GM18868 (cell line): ENCODE results near the gene ACSL5.

Experiments
- ATAC-seq: cut with Tn5 transposase; IDR thresholded peaks from one replicate; pipeline ENCODE4 v1.9.1; 2021; ENCODE audit warnings: mild to moderate bottlenecking, moderate library complexity; ENCODE audit not compliant: unreplicated experiment

ACSL5 gene

GRCh38 chr10:112373912-112374338 is at the start of gene ACSL5:
TSS of gene ACSL5 (plus strand) at chr10:112374116. CDS start at chr10:112394947, 20,831 bp downstream.
- no peak for ATAC-seq

- no peak for ATAC-seq
These were observed 46.2 kb upstream of the ACSL5 start for GRCh38 chr10:112327678-112328077.

GRCh38 chr10:112330162-112330561 is 43.8 kb upstream of the ACSL5 start:
- no peak for ATAC-seq

GRCh38 chr10:112330607-112331160 is 43.2 kb upstream of the ACSL5 start:
- no peak for ATAC-seq

- ATAC-seq: no peak
These were observed 41.9 kb upstream of the ACSL5 start for GRCh38 chr10:112332022-112332421.

GRCh38 chr10:112332509-112333228 is 41.2 kb upstream of the ACSL5 start:
- ATAC-seq: no peak

GRCh38 chr10:112333452-112333851 is 40.5 kb upstream of the ACSL5 start:
- no peak for ATAC-seq

- ATAC-seq: no peak
These were observed 38.6 kb upstream of the ACSL5 start for GRCh38 chr10:112335111-112335867.

GRCh38 chr10:112335868-112336265 is 38.0 kb upstream of the ACSL5 start:
- ATAC-seq: no peak

- no peak for ATAC-seq
These were observed 37.2 kb upstream of the ACSL5 start for GRCh38 chr10:112336556-112337201.

GRCh38 chr10:112338957-112339356 is 35.0 kb upstream of the ACSL5 start:
- ATAC-seq: no peak

- no peak for ATAC-seq
These were observed 33.3 kb upstream of the ACSL5 start for GRCh38 chr10:112340601-112341000.

GRCh38 chr10:112343056-112343806 is 30.7 kb upstream of the ACSL5 start:
- no peak for ATAC-seq

- no peak for ATAC-seq
These were observed 29.7 kb upstream of the ACSL5 start for GRCh38 chr10:112344261-112344660.

- no peak for ATAC-seq
These were observed 28.7 kb upstream of the ACSL5 start for GRCh38 chr10:112345202-112345601.

GRCh38 chr10:112345743-112346142 is 28.2 kb upstream of the ACSL5 start:
- no peak for ATAC-seq

- no peak for ATAC-seq
These were observed 27.1 kb upstream of the ACSL5 start for GRCh38 chr10:112346774-112347173.

GRCh38 chr10:112347709-112348671 is 25.9 kb upstream of the ACSL5 start:
- no peak for ATAC-seq

- no peak for ATAC-seq
These were observed 25.2 kb upstream of the ACSL5 start for GRCh38 chr10:112348759-112349158.
